ENCODE data around the gene MAP2K5. TPM values are rescaled to one million over a fixed set of nuclear protein-coding genes. Genes with fewer than 3 reads are reported as not detected.

The MAP2K5 gene
- total RNA-seq, 2 experiments from 2014 or later = 22.2 to 27.9 TPM

- TF ChIP-seq CTCF (IDR thresholded peaks at IDR 0.05) = no peak
- intact Hi-C loops (cut with DNase I, micrococcal nuclease) = no loop called here
- Mint-ChIP-seq H3K27me3 (no peaks in the 10 kb centered on the region), H3K4me3 (no peak overlapping the region), H3K9me3 (no peaks in the 10 kb centered on the region), H3K36me3 (ENCODE audit: low read depth) (peaks cover 53% of the 10 kb centered on the region), H3K27ac (no peak overlapping the region), H3K4me1 (ENCODE audit: low read depth) (no peaks in the 10 kb centered on the region)
- Histone ChIP-seq H3K4me3 (ENCODE audit: low read length) (no peak overlapping the region), H3K27ac (ENCODE audit: low read depth in 1 of 2, low read length in 2 of 2) (no peak overlapping the region), H3K4me1 (ENCODE audit: insufficient read depth, low read length) (no peaks in the 10 kb centered on the region), H3K36me3 (ENCODE audit: insufficient read depth, low read length) (peaks cover 21% of the 10 kb centered on the region), H3K9me3 (ENCODE audit: control insufficient read depth in 1 of 2, insufficient read depth in 1 of 2, low read length in 2 of 2) (no peaks in the 10 kb centered on the region), H3K27me3 (ENCODE audit: control insufficient read depth in 1 of 2, insufficient read depth in 2 of 2, low read length in 2 of 2) (no peaks in the 10 kb centered on the region)
- POLR2A ChIA-PET = no interaction called here
- no peak for DNase-seq
- no peak for ATAC-seq (ENCODE audit: poor library complexity)
- CTCF ChIA-PET = no interaction called here
These were observed 60.6 kb downstream of the MAP2K5 start for GRCh38 chr15:67603063-67603462.

GRCh38 chr15:67605871-67606270, 63.4 kb downstream of the MAP2K5 start:
- Mint-ChIP-seq H3K27ac (no peak overlapping the region), H3K27me3 (no peaks in the 10 kb centered on the region), H3K4me1 (ENCODE audit: low read depth) (no peaks in the 10 kb centered on the region), H3K36me3 (ENCODE audit: low read depth) (peaks cover 33% of the 10 kb centered on the region), H3K9me3 (no peaks in the 10 kb centered on the region), H3K4me3 (no peak overlapping the region)
- Histone ChIP-seq H3K27ac (ENCODE audit: low read depth in 1 of 2, low read length in 2 of 2) (no peak overlapping the region), H3K9me3 (ENCODE audit: control insufficient read depth in 1 of 2, insufficient read depth in 1 of 2, low read length in 2 of 2) (no peaks in the 10 kb centered on the region), H3K27me3 (ENCODE audit: control insufficient read depth in 1 of 2, insufficient read depth in 2 of 2, low read length in 2 of 2) (no peaks in the 10 kb centered on the region), H3K36me3 (ENCODE audit: insufficient read depth, low read length) (peaks cover 13% of the 10 kb centered on the region), H3K4me1 (ENCODE audit: insufficient read depth, low read length) (no peaks in the 10 kb centered on the region), H3K4me3 (ENCODE audit: low read length) (no peak overlapping the region)
- ChIA-PET CTCF (no interaction called here), POLR2A (no interaction called here)
- no peak for ATAC-seq (ENCODE audit: poor library complexity)
- no peak for DNase-seq
- intact Hi-C loops (cut with DNase I, micrococcal nuclease) = no loop called here
- TF ChIP-seq CTCF (IDR thresholded peaks at IDR 0.05) = no peak

- H3K27ac ChIP-seq (ENCODE audit: low read depth in 1 of 2, low read length in 2 of 2) = no peak overlapping the region
- peaks cover 26% of the 10 kb centered on the region for H3K36me3 Mint-ChIP-seq (ENCODE audit: low read depth)
- no peaks in the 10 kb centered on the region for H3K27me3 Mint-ChIP-seq
- intact Hi-C loops (cut with DNase I, micrococcal nuclease) = no loop called here
- CTCF ChIA-PET = interaction anchor here (1.0 kb wide), 1 partner anchor 9 kb away, joined by 3 read pairs; no protein-coding TSS in a partner anchor
- no peak for DNase-seq
- H3K4me3 Mint-ChIP-seq = no peak overlapping the region
- no peak for TF ChIP-seq CTCF (IDR thresholded peaks at IDR 0.05)
- H3K27me3 ChIP-seq (ENCODE audit: control insufficient read depth in 1 of 2, insufficient read depth in 2 of 2, low read length in 2 of 2) = no peaks in the 10 kb centered on the region
- POLR2A ChIA-PET = no interaction called here
- H3K9me3 ChIP-seq (ENCODE audit: control insufficient read depth in 1 of 2, insufficient read depth in 1 of 2, low read length in 2 of 2) = no peaks in the 10 kb centered on the region
- H3K4me3 ChIP-seq (ENCODE audit: low read length) = no peak overlapping the region
- no peaks in the 10 kb centered on the region for H3K4me1 ChIP-seq (ENCODE audit: insufficient read depth, low read length)
- H3K27ac Mint-ChIP-seq = no peak overlapping the region
- ATAC-seq (ENCODE audit: poor library complexity) = no peak
- H3K4me1 Mint-ChIP-seq (ENCODE audit: low read depth) = no peaks in the 10 kb centered on the region
- no peaks in the 10 kb centered on the region for H3K9me3 Mint-ChIP-seq
- peaks cover 6% of the 10 kb centered on the region for H3K36me3 ChIP-seq (ENCODE audit: insufficient read depth, low read length)
These were observed 64.2 kb downstream of the MAP2K5 start for GRCh38 chr15:67606742-67607141.

Data from CD4-positive, alpha-beta T cell (primary cell).